Lung (tissue), 12 donors: Measurements from ENCODE around the gene IFNB1. TPM values are rescaled to one million over a fixed set of nuclear protein-coding genes. Genes with fewer than 3 reads are reported as not detected.

Experiments
- ATAC-seq: fragments of 200-7000 bp; cut with Tn5 transposase; one replicate; pipeline ENCODE4 v1.9.1; 2020; ENCODE audit warnings: moderate number of reproducible peaks; ENCODE audit not compliant: insufficient read depth, low FRiP score
- DNase-seq, 3 donors: peaks; one replicate each; pipeline ENCODE4 v3.0.0-alpha.2; 2013 to 2017
- H3K27ac ChIP-seq, 2 donors: one replicate each; pipeline ENCODE4 v1.5.1; 2013; ENCODE audit warnings: mild to moderate bottlenecking in 2 of 2, moderate library complexity in 2 of 2, control low read depth in 1 of 2, inconsistent platforms in 1 of 2, low read depth in 1 of 2, low read length in 1 of 2
- H3K27me3 ChIP-seq, 3 donors: one replicate each; pipeline ENCODE4 v1.5.1; 2013; ENCODE audit warnings: low read length in 2 of 3; ENCODE audit not compliant: control insufficient read depth in 3 of 3, insufficient read depth in 3 of 3
- H3K36me3 ChIP-seq, 4 donors: one replicate each; pipeline ENCODE4 v1.5.1; 2013; ENCODE audit warnings: low read length in 4 of 4, mild to moderate bottlenecking in 1 of 4, moderate library complexity in 1 of 4; ENCODE audit not compliant: control insufficient read depth in 4 of 4, insufficient read depth in 4 of 4
- H3K4me1 ChIP-seq, 5 donors: one replicate each; pipeline ENCODE4 v1.5.1; 2013; ENCODE audit warnings: low read length in 5 of 5, mild to moderate bottlenecking in 2 of 5, moderate library complexity in 1 of 5; ENCODE audit not compliant: control insufficient read depth in 5 of 5, insufficient read depth in 5 of 5
- H3K4me3 ChIP-seq: one replicate; pipeline ENCODE4 v1.5.1; 2013; ENCODE audit warnings: mild to moderate bottlenecking, control low read depth, moderate library complexity
- H3K9ac ChIP-seq, 2 donors: one replicate each; pipeline ENCODE4 v1.5.1; 2013; ENCODE audit warnings: low read length in 2 of 2, control low read depth in 1 of 2; ENCODE audit not compliant: insufficient read depth in 1 of 2
- H3K9me3 ChIP-seq, 4 donors: one replicate each; pipeline ENCODE4 v1.5.1; 2013; ENCODE audit warnings: low read length in 3 of 4, mild to moderate bottlenecking in 1 of 4, moderate library complexity in 1 of 4; ENCODE audit not compliant: control insufficient read depth in 4 of 4, insufficient read depth in 3 of 4
- CTCF ChIP-seq: IDR thresholded peaks from 2 replicates; pipeline ENCODE4 v1.5.1; 2012; ENCODE audit warnings: mild to moderate bottlenecking; ENCODE audit errors: control extremely low read depth, extremely low read depth
- WGBS, 2 donors: extraction: QIAGEN DNeasy Blood & Tissue Kit; methylation state at CpG; one replicate each; pipeline ENCODE4 v1.1.7; 2013; 5-methylcytosine and 5-hydroxymethylcytosine counted together
- polyA plus RNA-seq, 2 donors: library from polyadenylated mRNA; stranded (reverse); fragments of 200-250 nt; gene quantifications; one replicate each; pipeline ENCODE4 v1.2.1, GENCODE V29; 2013
- total RNA-seq, 2 donors: library from RNA; depleted of rRNA in 1 of 2; stranded (reverse); fragments of >200 nt in 1 of 2; gene quantifications; one replicate each; pipeline ENCODE4 v1.2.1, GENCODE V29; 2014 to 2021
- donor health status: control.
- donor health status: control.
- donor health status: Bipolar disorder and iron deficiency.
- donor health status: healthy.
- donor health status: DM: yes; HTN: yes; CAD: no.

Gene IFNB1
- total and polyA plus RNA-seq, 4 donors: 0.05 TPM; not detected in 3

GRCh38 chr9:21030389-21031035 is 47.2 kb downstream of the IFNB1 start:
- DNase-seq: peak in 2 of 3 donors; percentile 25 to 39
- peaks cover 0 to 8% (median 0%) of the 10 kb centered on the region in 5 donors for H3K4me1 ChIP-seq
- TF ChIP-seq CTCF: no peak
- peak; percentile 54 for ATAC-seq
- H3K4me3 ChIP-seq: no peak overlapping the region
- WGBS, 2 donors: 65 to 69% methylated on average over 5 of the region's 5 CpGs
- H3K27me3 ChIP-seq: no peaks in the 10 kb centered on the region
- no peaks in the 10 kb centered on the region for H3K9me3 ChIP-seq
- peak overlapping the region; percentile 8 to 47 for H3K9ac ChIP-seq
- H3K27ac ChIP-seq: peak overlapping the region in 1 of 2 donors; percentile 84
- peaks cover 0 to 2% (median 0%) of the 10 kb centered on the region in 4 donors for H3K36me3 ChIP-seq

GRCh38 chr9:21029661-21030060 is 48.1 kb downstream of the IFNB1 start:
- no peak for DNase-seq

GRCh38 chr9:21028466-21028865 is 49.3 kb downstream of the IFNB1 start:
- H3K27ac ChIP-seq: no peak overlapping the region
- no peaks in the 10 kb centered on the region for H3K27me3 ChIP-seq

More at GRCh38 chr9:21029661-21030060, 48.1 kb downstream of the IFNB1 start:
- Histone ChIP-seq H3K27me3 (no peaks in the 10 kb centered on the region), H3K9ac (no peak overlapping the region), H3K4me1 (peaks cover 0 to 8% (median 0%) of the 10 kb centered on the region in 5 donors), H3K36me3 (peaks cover 0 to 2% (median 0%) of the 10 kb centered on the region in 4 donors), H3K9me3 (no peaks in the 10 kb centered on the region), H3K27ac (no peak overlapping the region), H3K4me3 (no peak overlapping the region)
- WGBS, 2 donors: 64 to 78% methylated on average over 8 of the region's 8 CpGs
- ATAC-seq: no peak
- TF ChIP-seq CTCF: no peak

More at GRCh38 chr9:21028466-21028865, 49.3 kb downstream of the IFNB1 start:
- DNase-seq (peak in 2 of 3 donors; percentile 3 to 16), ATAC-seq (no peak)
- Histone ChIP-seq H3K9me3 (no peaks in the 10 kb centered on the region), H3K4me1 (peaks cover 0 to 8% (median 0%) of the 10 kb centered on the region in 5 donors), H3K36me3 (peaks cover 0 to 2% (median 0%) of the 10 kb centered on the region in 4 donors), H3K4me3 (no peak overlapping the region), H3K9ac (no peak overlapping the region)
- 43 to 48% methylated on average over 3 of the region's 3 CpGs for WGBS, 2 donors
- TF ChIP-seq CTCF: no peak
